Heart left ventricle (tissue), 16 donors: Measurements from ENCODE around the gene CERKL. TPM values are rescaled to one million over a fixed set of nuclear protein-coding genes. Genes with fewer than 3 reads are reported as not detected.

ENCODE experiments used
- ATAC-seq, 4 donors: fragments of 200-7000 bp; cut with Tn5 transposase; one replicate each; pipeline ENCODE4 v1.9.1; 2020 to 2022; ENCODE audit warnings: moderate library complexity in 4 of 4, mild to moderate bottlenecking in 3 of 4, moderate number of reproducible peaks in 1 of 4
- DNase-seq, 5 donors: peaks; one replicate each; pipeline ENCODE4 v3.0.0-alpha.2; 2020
- H3K27ac ChIP-seq, 12 donors: fragments of 200-600 bp; sonication (generic) in 4 of 12; one replicate each; pipeline versions ENCODE4 v1.5.0 to v1.8.0; 2016 to 2022; ENCODE audit warnings: mild to moderate bottlenecking in 2 of 12
- H3K27me3 ChIP-seq, 9 donors: fragments of 200-600 bp; sonication (generic) in 2 of 9; one replicate each; pipeline versions ENCODE4 v1.5.1 to v1.8.0; 2016 to 2022; ENCODE audit warnings: mild to moderate bottlenecking in 3 of 9
- H3K36me3 ChIP-seq, 9 donors: fragments of 200-600 bp; sonication (generic) in 2 of 9; one replicate each; pipeline versions ENCODE4 v1.5.0 to v1.8.0; 2018 to 2022; ENCODE audit warnings: mild to moderate bottlenecking in 2 of 9
- H3K4me1 ChIP-seq, 12 donors: fragments of 200-600 bp; sonication (generic) in 4 of 12; one replicate each; pipeline versions ENCODE4 v1.5.0 to v1.8.0; 2016 to 2022; ENCODE audit warnings: mild to moderate bottlenecking in 3 of 12
- H3K4me3 ChIP-seq, 12 donors: fragments of 200-600 bp; sonication (generic) in 4 of 12; one replicate each; pipeline versions ENCODE4 v1.5.0 to v1.8.0; 2017 to 2022; ENCODE audit warnings: mild to moderate bottlenecking in 9 of 12, moderate library complexity in 4 of 12
- H3K9me3 ChIP-seq, 12 donors: fragments of 200-600 bp; sonication (generic) in 4 of 12; one replicate each; pipeline versions ENCODE4 v1.5.0 to v1.8.0; 2016 to 2022; ENCODE audit warnings: mild to moderate bottlenecking in 1 of 12
- POLR2A ChIP-seq, 2 donors: fragments of 450-650 bp; IDR thresholded peaks; one replicate each; pipeline ENCODE4 v1.6.1; 2017; ENCODE audit warnings: antibody characterized with exemption in 2 of 2, mild to moderate bottlenecking in 2 of 2, moderate library complexity in 2 of 2
- whole genome bisulfite sequencing, 4 donors: extraction: QIAGEN DNeasy Blood & Tissue Kit in 2 of 4; methylation state at CpG; one replicate each; pipeline versions ENCODE4 v1.1.5 to v1.1.7; 2013 to 2018; 5-methylcytosine and 5-hydroxymethylcytosine counted together
- intact Hi-C, 10 donors: fragments of 100-400 bp; cut with DNase I; formaldehyde crosslinking; loops; one replicate each; pipeline versions ENCODE4 v1.11.1 to v1.14.2; 2022
- polyA plus RNA-seq, 2 donors: library from polyadenylated mRNA; stranded (reverse); fragments of 200-250 nt; gene quantifications; one replicate each; pipeline ENCODE4 v1.2.3, GENCODE V29; 2013
- total RNA-seq, 9 donors: library from RNA; depleted of rRNA in 2 of 9; stranded (reverse); fragments of >200 nt in 2 of 9; fragmentation: NEBNext Ultra II Directional in 3 of 9; extraction: Animal tissue kit (Norgen Biotek cat#: 25700) in 3 of 9; gene quantifications; one replicate each; pipeline versions ENCODE4 v1.1.0 to v1.2.4, GENCODE V29; 2016 to 2023
- TF ChIP-seq, protein P1 (sequence below), 12 donors: fragments of 200-600 bp; sonication (generic) in 4 of 12; IDR thresholded peaks; one replicate each; pipeline versions ENCODE4 v1.5.0 to v1.8.0; 2018 to 2022; ENCODE audit warnings: antibody characterized with exemption in 12 of 12, mild to moderate bottlenecking in 5 of 12
- donor health status: ischemic (EF 13 %, LVEDD 7.1; RV severe dilation, severe dysfunction).
- donor health status: healthy with polysubstance abuse.
- donor health status: DM: no; HTN: yes; CAD: no.
- donor health status: DM: no; HTN: no; CAD: no.
- donor health status: ischemic (EF 25% LVEDD 6.9; RV normal size, moderate dysfunction).
- donor health status: ischemic (EF 25% LVEDD 5.7; RV mildly dilated, moderate dysfunction).
- donor health status: healthy.
- donor health status: DM: yes; HTN: yes; CAD: no.
- donor health status: ischemic (EF 35%, LVEDD 5.7; RV mildly dilated, moderate dysfunction).
- donor health status: nonischemic (EF 11% LVEDD 7.7; RV severe dilation, severe dysfunction).
- donor health status: DM: yes; HTN: yes; CAD: no.
- donor health status: PGD.
- donor health status: ischemic (EF 29% LVEDD 5.4; RV normal size, mild dysfunction).
- donor health status: nonischemic (EF 23%, LVEDD 6.1; RV moderate dilation, normal function).

CERKL gene
- total and polyA plus RNA-seq, 11 donors, result not detected

DNA sequence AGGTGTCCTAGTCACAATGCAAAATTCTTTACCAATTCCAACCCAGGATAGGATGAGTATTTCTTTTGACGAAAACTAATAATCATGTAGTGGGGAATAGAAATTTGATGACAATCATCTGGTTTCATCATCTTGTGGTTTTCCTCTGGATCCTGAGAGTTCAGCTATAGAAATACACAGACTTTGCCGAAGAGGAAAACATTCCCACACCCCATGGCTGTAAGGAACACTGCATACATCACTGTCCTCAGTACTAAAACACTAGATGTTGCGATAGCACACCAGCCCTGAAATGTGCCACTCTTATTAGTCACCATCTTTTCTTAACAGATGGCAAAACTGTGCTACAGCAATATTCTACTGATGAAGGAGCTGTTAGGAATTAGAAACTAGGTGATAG lies 29.4 kb downstream of the CERKL start:
- H3K9me3 ChIP-seq, result no peaks in the 10 kb centered on the region
- H3K27me3 ChIP-seq, result peaks cover 0 to 19% (median 0%) of the 10 kb centered on the region in 9 donors
- WGBS, 4 donors, result 73 to 82% (median 78%) methylated on average over 3 of the region's 3 CpGs
- H3K27ac ChIP-seq, result no peak overlapping the region
- H3K4me3 ChIP-seq, result no peak overlapping the region
- no peak for TF ChIP-seq POLR2A (IDR thresholded peaks at IDR 0.05)
- TF ChIP-seq, protein P1, sequence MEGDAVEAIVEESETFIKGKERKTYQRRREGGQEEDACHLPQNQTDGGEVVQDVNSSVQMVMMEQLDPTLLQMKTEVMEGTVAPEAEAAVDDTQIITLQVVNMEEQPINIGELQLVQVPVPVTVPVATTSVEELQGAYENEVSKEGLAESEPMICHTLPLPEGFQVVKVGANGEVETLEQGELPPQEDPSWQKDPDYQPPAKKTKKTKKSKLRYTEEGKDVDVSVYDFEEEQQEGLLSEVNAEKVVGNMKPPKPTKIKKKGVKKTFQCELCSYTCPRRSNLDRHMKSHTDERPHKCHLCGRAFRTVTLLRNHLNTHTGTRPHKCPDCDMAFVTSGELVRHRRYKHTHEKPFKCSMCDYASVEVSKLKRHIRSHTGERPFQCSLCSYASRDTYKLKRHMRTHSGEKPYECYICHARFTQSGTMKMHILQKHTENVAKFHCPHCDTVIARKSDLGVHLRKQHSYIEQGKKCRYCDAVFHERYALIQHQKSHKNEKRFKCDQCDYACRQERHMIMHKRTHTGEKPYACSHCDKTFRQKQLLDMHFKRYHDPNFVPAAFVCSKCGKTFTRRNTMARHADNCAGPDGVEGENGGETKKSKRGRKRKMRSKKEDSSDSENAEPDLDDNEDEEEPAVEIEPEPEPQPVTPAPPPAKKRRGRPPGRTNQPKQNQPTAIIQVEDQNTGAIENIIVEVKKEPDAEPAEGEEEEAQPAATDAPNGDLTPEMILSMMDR (IDR thresholded peaks at IDR 0.05), result no peak
- no peaks in the 10 kb centered on the region for H3K36me3 ChIP-seq
- ATAC-seq (no peak), DNase-seq (no peak)
- no peaks in the 10 kb centered on the region for H3K4me1 ChIP-seq
- intact Hi-C loops, result no loop called here

- Histone ChIP-seq H3K4me1 (no peaks in the 10 kb centered on the region), H3K27ac (no peak overlapping the region), H3K4me3 (no peak overlapping the region), H3K9me3 (no peaks in the 10 kb centered on the region), H3K36me3 (no peaks in the 10 kb centered on the region), H3K27me3 (peaks cover 0 to 24% (median 0%) of the 10 kb centered on the region in 9 donors)
- ATAC-seq (no peak), DNase-seq (no peak)
- TF ChIP-seq, protein P1 (IDR thresholded peaks at IDR 0.05), result no peak
- no peak for TF ChIP-seq POLR2A (IDR thresholded peaks at IDR 0.05)
- intact Hi-C loops, result no loop called here
Observed at GRCh38 chr2:181626671-181627070, 30.2 kb downstream of the CERKL start.

GRCh38 chr2:181623159-181623558 lies 33.7 kb downstream of the CERKL start:
- H3K36me3 ChIP-seq, result no peaks in the 10 kb centered on the region
- peaks cover 0 to 18% (median 0%) of the 10 kb centered on the region in 9 donors for H3K27me3 ChIP-seq
- no peaks in the 10 kb centered on the region for H3K4me1 ChIP-seq
- intact Hi-C loops, result no loop called here
- no peak overlapping the region for H3K27ac ChIP-seq
- no peak for DNase-seq
- TF ChIP-seq, protein P1 (IDR thresholded peaks at IDR 0.05), result no peak
- TF ChIP-seq POLR2A (IDR thresholded peaks at IDR 0.05), result no peak
- no peak overlapping the region for H3K4me3 ChIP-seq
- no peak for ATAC-seq
- H3K9me3 ChIP-seq, result no peaks in the 10 kb centered on the region

DNA sequence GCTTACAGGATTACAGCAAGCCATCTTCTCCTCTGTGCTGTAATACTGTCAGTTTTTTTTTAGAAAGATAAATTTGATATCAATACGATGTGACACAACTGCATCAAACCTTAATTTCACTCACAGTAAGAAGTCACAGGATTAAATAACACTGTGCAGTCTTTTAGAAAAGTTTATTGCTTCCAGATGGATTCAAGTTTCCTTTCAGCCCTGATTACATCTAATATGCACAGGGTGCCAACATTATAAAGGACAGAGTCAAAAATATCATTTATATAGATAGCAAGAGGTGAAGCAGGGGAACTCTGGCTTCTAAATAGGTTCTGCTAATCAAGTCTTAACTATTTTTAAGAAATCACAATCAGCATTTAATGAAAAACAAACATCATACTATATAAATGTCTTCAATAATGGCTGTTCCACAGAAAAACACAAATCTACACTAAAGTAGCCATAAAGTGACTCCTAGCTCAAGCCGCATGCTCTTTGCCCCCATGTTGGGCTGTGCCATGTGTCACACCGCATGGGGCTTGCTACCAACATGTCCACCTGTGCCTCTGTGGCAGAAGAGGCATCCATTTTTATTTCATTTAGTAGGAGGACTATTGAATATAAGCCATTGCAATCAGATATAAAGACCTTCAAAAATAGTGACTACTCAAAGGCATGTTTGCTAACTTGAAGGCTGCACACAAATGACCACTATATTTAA lies 35.0 kb downstream of the CERKL start:
- Histone ChIP-seq H3K4me1 (no peaks in the 10 kb centered on the region), H3K9me3 (no peaks in the 10 kb centered on the region), H3K27ac (no peak overlapping the region), H3K4me3 (no peak overlapping the region), H3K36me3 (no peaks in the 10 kb centered on the region), H3K27me3 (peaks cover 0 to 18% (median 0%) of the 10 kb centered on the region in 9 donors)
- ATAC-seq (no peak), DNase-seq (no peak)
- intact Hi-C loops, result no loop called here
- TF ChIP-seq, protein P1 (IDR thresholded peaks at IDR 0.05), result no peak
- TF ChIP-seq POLR2A (IDR thresholded peaks at IDR 0.05), result no peak
- WGBS, 4 donors, result 73 to 89% (median 81%) methylated on average over 3 of the region's 3 CpGs
